Heart left ventricle (tissue), 16 donors: Measurements from ENCODE around the gene CCL20. TPM values are rescaled to one million over a fixed set of nuclear protein-coding genes. Genes with fewer than 3 reads are reported as not detected.

Source experiments
- ATAC-seq, 4 donors: fragments of 200-7000 bp; cut with Tn5 transposase; one replicate each; pipeline ENCODE4 v1.9.1; 2020 to 2022; ENCODE audit warnings: moderate library complexity in 4 of 4, mild to moderate bottlenecking in 3 of 4, moderate number of reproducible peaks in 1 of 4
- DNase-seq, 5 donors: peaks; one replicate each; pipeline ENCODE4 v3.0.0-alpha.2; 2020
- H3K27ac ChIP-seq, 12 donors: fragments of 200-600 bp; sonication (generic) in 4 of 12; one replicate each; pipeline versions ENCODE4 v1.5.0 to v1.8.0; 2016 to 2022; ENCODE audit warnings: mild to moderate bottlenecking in 2 of 12
- H3K27me3 ChIP-seq, 9 donors: fragments of 200-600 bp; sonication (generic) in 2 of 9; one replicate each; pipeline versions ENCODE4 v1.5.1 to v1.8.0; 2016 to 2022; ENCODE audit warnings: mild to moderate bottlenecking in 3 of 9
- H3K36me3 ChIP-seq, 9 donors: fragments of 200-600 bp; sonication (generic) in 2 of 9; one replicate each; pipeline versions ENCODE4 v1.5.0 to v1.8.0; 2018 to 2022; ENCODE audit warnings: mild to moderate bottlenecking in 2 of 9
- H3K4me1 ChIP-seq, 12 donors: fragments of 200-600 bp; sonication (generic) in 4 of 12; one replicate each; pipeline versions ENCODE4 v1.5.0 to v1.8.0; 2016 to 2022; ENCODE audit warnings: mild to moderate bottlenecking in 3 of 12
- H3K4me3 ChIP-seq, 12 donors: fragments of 200-600 bp; sonication (generic) in 4 of 12; one replicate each; pipeline versions ENCODE4 v1.5.0 to v1.8.0; 2017 to 2022; ENCODE audit warnings: mild to moderate bottlenecking in 9 of 12, moderate library complexity in 4 of 12
- H3K9me3 ChIP-seq, 12 donors: fragments of 200-600 bp; sonication (generic) in 4 of 12; one replicate each; pipeline versions ENCODE4 v1.5.0 to v1.8.0; 2016 to 2022; ENCODE audit warnings: mild to moderate bottlenecking in 1 of 12
- POLR2A ChIP-seq, 2 donors: fragments of 450-650 bp; IDR thresholded peaks; one replicate each; pipeline ENCODE4 v1.6.1; 2017; ENCODE audit warnings: antibody characterized with exemption in 2 of 2, mild to moderate bottlenecking in 2 of 2, moderate library complexity in 2 of 2
- WGBS, 4 donors: extraction: QIAGEN DNeasy Blood & Tissue Kit in 2 of 4; methylation state at CpG; one replicate each; pipeline versions ENCODE4 v1.1.5 to v1.1.7; 2013 to 2018; 5-methylcytosine and 5-hydroxymethylcytosine counted together
- intact Hi-C, 10 donors: fragments of 100-400 bp; cut with DNase I; formaldehyde crosslinking; loops; one replicate each; pipeline versions ENCODE4 v1.11.1 to v1.14.2; 2022
- polyA plus RNA-seq, 2 donors: library from polyadenylated mRNA; stranded (reverse); fragments of 200-250 nt; gene quantifications; one replicate each; pipeline ENCODE4 v1.2.3, GENCODE V29; 2013
- total RNA-seq, 9 donors: library from RNA; depleted of rRNA in 2 of 9; stranded (reverse); fragments of >200 nt in 2 of 9; fragmentation: NEBNext Ultra II Directional in 3 of 9; extraction: Animal tissue kit (Norgen Biotek cat#: 25700) in 3 of 9; gene quantifications; one replicate each; pipeline versions ENCODE4 v1.1.0 to v1.2.4, GENCODE V29; 2016 to 2023
- TF ChIP-seq, protein P1 (sequence below), 12 donors: fragments of 200-600 bp; sonication (generic) in 4 of 12; IDR thresholded peaks; one replicate each; pipeline versions ENCODE4 v1.5.0 to v1.8.0; 2018 to 2022; ENCODE audit warnings: antibody characterized with exemption in 12 of 12, mild to moderate bottlenecking in 5 of 12
- donor health status: ischemic (EF 13 %, LVEDD 7.1; RV severe dilation, severe dysfunction).
- donor health status: healthy with polysubstance abuse.
- donor health status: DM: no; HTN: yes; CAD: no.
- donor health status: DM: no; HTN: no; CAD: no.
- donor health status: ischemic (EF 25% LVEDD 6.9; RV normal size, moderate dysfunction).
- donor health status: ischemic (EF 25% LVEDD 5.7; RV mildly dilated, moderate dysfunction).
- donor health status: healthy.
- donor health status: DM: yes; HTN: yes; CAD: no.
- donor health status: ischemic (EF 35%, LVEDD 5.7; RV mildly dilated, moderate dysfunction).
- donor health status: nonischemic (EF 11% LVEDD 7.7; RV severe dilation, severe dysfunction).
- donor health status: DM: yes; HTN: yes; CAD: no.
- donor health status: PGD.
- donor health status: ischemic (EF 29% LVEDD 5.4; RV normal size, mild dysfunction).
- donor health status: nonischemic (EF 23%, LVEDD 6.1; RV moderate dilation, normal function).

Gene CCL20
- total and polyA plus RNA-seq, 11 donors: 0.48 to 1.1 TPM; not detected in 9

DNA sequence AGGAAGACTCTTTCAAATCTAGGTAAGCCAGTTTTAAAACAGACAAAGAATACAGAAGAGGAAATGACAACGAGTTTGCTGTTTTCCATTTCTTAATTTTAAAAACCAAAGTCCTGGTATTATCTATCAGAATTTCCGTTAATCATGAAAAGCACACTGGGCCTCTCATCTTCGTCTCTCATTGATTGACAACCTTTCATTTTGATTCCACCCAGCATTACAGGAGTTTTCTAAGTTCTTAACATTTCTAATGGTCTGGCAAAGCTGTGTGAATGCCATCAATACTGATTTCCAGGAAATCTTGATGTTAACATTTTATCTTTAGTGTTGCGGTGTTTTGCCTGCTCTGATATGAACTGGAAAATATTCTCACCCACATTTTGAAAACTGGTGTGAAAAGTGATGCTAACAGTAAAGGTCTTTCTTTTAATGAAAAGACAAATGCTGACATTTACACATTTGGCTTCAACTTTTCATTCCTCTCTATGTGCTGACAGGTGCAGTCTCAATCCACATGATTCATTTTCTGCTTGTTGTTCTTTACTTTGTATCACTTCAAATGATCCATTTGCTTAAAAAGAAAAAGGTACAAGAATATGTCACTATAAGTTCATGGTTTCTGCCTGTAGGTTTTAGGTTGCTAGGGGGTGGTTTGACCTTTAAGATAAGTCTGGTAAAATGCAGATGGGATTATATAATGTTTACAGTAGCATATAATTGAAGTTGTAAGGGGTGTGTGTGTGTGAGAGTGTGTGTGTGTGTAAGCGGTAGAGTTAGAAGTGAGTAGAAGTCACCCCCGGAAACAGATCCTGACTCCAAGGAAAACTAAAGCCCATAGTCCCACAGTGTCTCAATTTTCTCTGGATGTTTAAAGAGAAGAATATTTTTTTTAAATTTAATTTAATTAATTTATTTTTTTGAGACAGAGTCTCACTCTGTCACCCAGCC lies 38.5 kb upstream of the CCL20 start:
- intact Hi-C loops: no loop called here
- no peak for ATAC-seq
- 75 to 82% (median 81%) methylated on average over 6 of the region's 6 CpGs for whole genome bisulfite sequencing, 4 donors

DNA sequence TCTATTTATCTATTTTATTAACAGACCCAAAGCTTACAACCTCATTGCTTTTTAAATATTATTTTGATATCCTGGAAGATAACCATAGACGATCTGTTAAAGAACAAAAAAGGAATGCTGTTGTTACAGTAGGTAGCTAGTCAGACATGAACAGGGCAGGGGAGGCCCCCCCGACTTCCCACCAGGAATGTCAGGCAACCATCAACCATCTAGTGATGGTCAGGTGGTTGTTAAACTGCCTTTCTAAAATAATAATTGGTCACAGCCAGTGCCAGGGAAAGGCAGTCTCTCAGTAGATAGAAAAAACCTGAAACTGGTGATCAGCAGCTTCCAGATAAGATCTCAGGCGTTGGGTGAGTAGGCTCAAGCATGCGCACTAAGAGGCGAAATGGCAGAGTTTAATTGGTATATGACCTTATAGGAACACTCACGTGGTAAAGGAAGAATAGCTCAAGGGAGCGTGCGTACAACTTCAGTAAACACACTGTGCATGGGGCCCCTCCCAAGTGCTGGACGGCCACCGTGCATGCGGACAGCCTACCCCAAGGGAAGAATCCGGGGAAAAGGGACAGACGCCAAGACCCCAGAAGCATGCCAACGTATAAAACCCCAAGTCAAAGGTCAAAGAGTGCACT lies 32.5 kb upstream of the CCL20 start:
- 67 to 79% (median 76%) methylated on average over 14 of the region's 14 CpGs for WGBS, 4 donors
- DNase-seq: no peak

More for the DNA sequence above, 38.5 kb upstream of the CCL20 start:
- Histone ChIP-seq H3K27me3 (no peaks in the 10 kb centered on the region), H3K4me3 (no peak overlapping the region), H3K4me1 (no peaks in the 10 kb centered on the region), H3K9me3 (no peaks in the 10 kb centered on the region), H3K36me3 (no peaks in the 10 kb centered on the region), H3K27ac (no peak overlapping the region)
- no peak for TF ChIP-seq POLR2A (IDR thresholded peaks at IDR 0.05)
- TF ChIP-seq, protein P1, sequence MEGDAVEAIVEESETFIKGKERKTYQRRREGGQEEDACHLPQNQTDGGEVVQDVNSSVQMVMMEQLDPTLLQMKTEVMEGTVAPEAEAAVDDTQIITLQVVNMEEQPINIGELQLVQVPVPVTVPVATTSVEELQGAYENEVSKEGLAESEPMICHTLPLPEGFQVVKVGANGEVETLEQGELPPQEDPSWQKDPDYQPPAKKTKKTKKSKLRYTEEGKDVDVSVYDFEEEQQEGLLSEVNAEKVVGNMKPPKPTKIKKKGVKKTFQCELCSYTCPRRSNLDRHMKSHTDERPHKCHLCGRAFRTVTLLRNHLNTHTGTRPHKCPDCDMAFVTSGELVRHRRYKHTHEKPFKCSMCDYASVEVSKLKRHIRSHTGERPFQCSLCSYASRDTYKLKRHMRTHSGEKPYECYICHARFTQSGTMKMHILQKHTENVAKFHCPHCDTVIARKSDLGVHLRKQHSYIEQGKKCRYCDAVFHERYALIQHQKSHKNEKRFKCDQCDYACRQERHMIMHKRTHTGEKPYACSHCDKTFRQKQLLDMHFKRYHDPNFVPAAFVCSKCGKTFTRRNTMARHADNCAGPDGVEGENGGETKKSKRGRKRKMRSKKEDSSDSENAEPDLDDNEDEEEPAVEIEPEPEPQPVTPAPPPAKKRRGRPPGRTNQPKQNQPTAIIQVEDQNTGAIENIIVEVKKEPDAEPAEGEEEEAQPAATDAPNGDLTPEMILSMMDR (IDR thresholded peaks at IDR 0.05): no peak
- DNase-seq: no peak

DNA sequence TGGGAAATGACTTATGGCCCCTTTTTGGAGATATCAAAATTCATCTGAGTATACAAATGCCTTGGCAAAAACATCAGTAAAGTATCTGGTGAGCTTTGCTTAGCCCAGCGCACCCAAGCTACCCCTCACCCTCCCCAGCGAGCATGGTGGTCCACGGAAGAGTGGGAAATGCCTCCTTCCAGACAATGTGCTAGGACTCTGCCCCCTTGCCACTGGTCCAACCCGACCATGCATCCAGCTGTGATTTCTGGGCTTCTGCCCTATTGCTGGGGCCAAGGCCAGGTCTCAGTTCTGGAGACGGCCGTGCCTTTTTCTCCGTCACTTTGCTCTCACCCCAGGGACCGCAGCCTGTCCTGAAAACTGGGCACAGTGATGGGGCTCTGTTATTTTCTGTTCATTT lies 31.8 kb upstream of the CCL20 start:
- TF ChIP-seq POLR2A (IDR thresholded peaks at IDR 0.05): no peak
- TF ChIP-seq, protein P1 (IDR thresholded peaks at IDR 0.05): no peak
- intact Hi-C loops: no loop called here
- no peak for DNase-seq
- no peak for ATAC-seq
- Histone ChIP-seq H3K9me3 (no peaks in the 10 kb centered on the region), H3K27me3 (peaks cover 0 to 4% (median 0%) of the 10 kb centered on the region in 9 donors), H3K4me3 (no peak overlapping the region), H3K4me1 (peaks cover 0 to 4% (median 0%) of the 10 kb centered on the region in 12 donors), H3K36me3 (no peaks in the 10 kb centered on the region), H3K27ac (no peak overlapping the region)
- 61 to 80% (median 78%) methylated on average over 8 of the region's 8 CpGs for WGBS, 4 donors

More for the DNA sequence above, 32.5 kb upstream of the CCL20 start:
- no peak for ATAC-seq
- Histone ChIP-seq H3K4me1 (peaks cover 0 to 4% (median 0%) of the 10 kb centered on the region in 12 donors), H3K27ac (no peak overlapping the region), H3K27me3 (peaks cover 0 to under 1% (median 0%) of the 10 kb centered on the region in 9 donors), H3K36me3 (no peaks in the 10 kb centered on the region), H3K4me3 (no peak overlapping the region), H3K9me3 (no peaks in the 10 kb centered on the region)
- intact Hi-C loops: no loop called here
- TF ChIP-seq POLR2A (IDR thresholded peaks at IDR 0.05): no peak
- TF ChIP-seq, protein P1 (IDR thresholded peaks at IDR 0.05): no peak

DNA sequence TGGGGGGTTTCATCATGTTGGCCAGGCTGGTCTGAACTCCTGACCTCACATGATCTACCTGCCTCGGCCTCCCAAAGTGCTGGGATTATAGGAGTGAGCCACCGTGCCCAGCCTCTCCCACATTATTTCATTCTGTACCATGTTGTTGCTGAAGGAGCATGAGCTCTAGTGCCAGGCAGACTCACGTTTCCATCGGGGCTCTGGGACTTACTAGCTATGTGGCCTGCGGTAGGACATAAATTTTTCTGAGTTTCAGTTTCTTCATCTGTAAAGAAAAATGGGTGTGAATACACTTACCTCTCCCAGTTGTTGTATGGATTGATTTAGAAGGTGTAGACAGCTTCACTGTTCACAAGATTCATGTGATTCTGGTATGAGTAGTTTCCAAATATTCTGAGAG lies 30.8 kb upstream of the CCL20 start:
- Histone ChIP-seq H3K27ac (peak overlapping the region in 1 of 12 donors; percentile 85), H3K36me3 (no peaks in the 10 kb centered on the region), H3K27me3 (peaks cover 0 to 4% (median 0%) of the 10 kb centered on the region in 9 donors), H3K9me3 (no peaks in the 10 kb centered on the region), H3K4me1 (peaks cover 0 to 4% (median 0%) of the 10 kb centered on the region in 12 donors), H3K4me3 (peak overlapping the region in 1 of 12 donors; percentile 42)
- no peak for TF ChIP-seq POLR2A (IDR thresholded peaks at IDR 0.05)
- TF ChIP-seq, protein P1 (IDR thresholded peaks at IDR 0.05): no peak
- DNase-seq (no peak), ATAC-seq (no peak)
- WGBS, 4 donors: 82 to 90% (median 88%) methylated on average over 5 of the region's 5 CpGs
- intact Hi-C loops: no loop called here
